GM23338 (cell line): ENCODE data around the gene EML1. TPM values are rescaled to one million over a fixed set of nuclear protein-coding genes. Genes with fewer than 3 reads are reported as not detected.

Experiments
- ATAC-seq: fragments of 200-7000 bp; cut with Tn5 transposase; 3 replicates; pipeline ENCODE4 v1.9.1; 2020
- DNase-seq: peaks from one replicate; pipeline ENCODE4 v3.0.0-alpha.2; 2015; ENCODE audit warnings: low spot score
- H2AFZ ChIP-seq: fragments of 200-600 bp; sonication (generic); 2 replicates; pipeline ENCODE4 v1.8.0; 2016; ENCODE audit warnings: antibody characterized with exemption, mild to moderate bottlenecking, moderate library complexity
- H3F3A ChIP-seq: fragments of 200-600 bp; sonication (generic); replicated peaks from 2 replicates; pipeline ENCODE4 v1.8.0; 2017; ENCODE audit warnings: antibody characterized with exemption, mixed run types, low read depth
- H3K27ac ChIP-seq: fragments of 200-600 bp; sonication (generic); 2 replicates; pipeline ENCODE4 v1.6.1; 2016; ENCODE audit warnings: low read depth
- H3K27me3 ChIP-seq: fragments of 200-600 bp; sonication (generic); 2 replicates; pipeline ENCODE4 v1.8.0; 2016; ENCODE audit warnings: mild to moderate bottlenecking, mixed run types, moderate library complexity; ENCODE audit not compliant: insufficient read depth
- H3K36me3 ChIP-seq: fragments of 200-600 bp; sonication (generic); 2 replicates; pipeline ENCODE4 v1.8.0; 2016; ENCODE audit warnings: mild to moderate bottlenecking; ENCODE audit not compliant: insufficient read depth
- H3K4me1 ChIP-seq: fragments of 200-600 bp; sonication (generic); 2 replicates; pipeline ENCODE4 v1.8.0; 2016; ENCODE audit warnings: mild to moderate bottlenecking, moderate library complexity; ENCODE audit not compliant: insufficient read depth
- H3K4me2 ChIP-seq: fragments of 200-600 bp; sonication (generic); 2 replicates; pipeline ENCODE4 v1.7.1; 2017; ENCODE audit warnings: mixed run types
- H3K4me3 ChIP-seq: fragments of 200-600 bp; sonication (generic); 2 replicates; pipeline ENCODE4 v1.6.1; 2016; ENCODE audit warnings: mixed run types
- H3K79me2 ChIP-seq: fragments of 200-600 bp; sonication (generic); replicated peaks from 2 replicates; pipeline ENCODE4 v1.8.0; 2017; ENCODE audit warnings: mild to moderate bottlenecking; ENCODE audit not compliant: insufficient read depth
- H3K9me2 ChIP-seq: fragments of 200-600 bp; sonication (generic); 2 replicates; pipeline ENCODE4 v1.8.0; 2017; ENCODE audit not compliant: insufficient read depth
- H4K20me1 ChIP-seq: fragments of 200-600 bp; sonication (generic); replicated peaks from 2 replicates; pipeline ENCODE4 v1.8.0; 2017; ENCODE audit warnings: mild to moderate bottlenecking; ENCODE audit not compliant: insufficient read depth
- H3K27ac Mint-ChIP-seq: 2 replicates; pipeline ENCODE4 v1.8.0; 2020; ENCODE audit warnings: inconsistent platforms, mild to moderate bottlenecking, moderate library complexity, mixed read lengths
- H3K27me3 Mint-ChIP-seq: 3 replicates; pipeline ENCODE4 v1.8.0; 2022; ENCODE audit warnings: low read depth, mild to moderate bottlenecking, moderate library complexity, mixed read lengths, inconsistent platforms; ENCODE audit not compliant: insufficient read depth, poor library complexity
- H3K36me3 Mint-ChIP-seq: 3 replicates; pipeline ENCODE4 v1.8.0; 2021; ENCODE audit warnings: low read depth, mild to moderate bottlenecking, inconsistent platforms, moderate library complexity, mixed read lengths
- H3K4me1 Mint-ChIP-seq: 3 replicates; pipeline ENCODE4 v1.8.0; 2020; ENCODE audit warnings: mild to moderate bottlenecking, inconsistent platforms, mixed read lengths
- H3K4me3 Mint-ChIP-seq: 3 replicates; pipeline ENCODE4 v1.8.0; 2021; ENCODE audit warnings: moderate library complexity, mild to moderate bottlenecking, inconsistent platforms, mixed read lengths
- H3K9me3 Mint-ChIP-seq: 3 replicates; pipeline ENCODE4 v1.8.0; 2020; ENCODE audit warnings: moderate library complexity, mild to moderate bottlenecking, inconsistent platforms, mixed read lengths
- CREB1 ChIP-seq: fragments of 250-450 bp; sonication (Bioruptor Pico); IDR thresholded peaks from 2 replicates; pipeline ENCODE4 v1.5.0; 2020; ENCODE audit warnings: low read depth, mild to moderate bottlenecking, moderate library complexity
- NANOG ChIP-seq: IDR thresholded peaks from 2 replicates; pipeline ENCODE4 v1.6.1; 2016; ENCODE audit warnings: antibody characterized with exemption, borderline replicate concordance
- STAT1 ChIP-seq: IDR thresholded peaks from one replicate; pipeline ENCODE4 v1.6.1; 2016; ENCODE audit warnings: antibody characterized with exemption; ENCODE audit not compliant: unreplicated experiment
- ZNF114 ChIP-seq: fragments of 250-450 bp; sonication (Bioruptor Pico); IDR thresholded peaks from 2 replicates; pipeline ENCODE4 v1.5.0; 2020; ENCODE audit warnings: mild to moderate bottlenecking, moderate library complexity
- ZNF462 ChIP-seq: fragments of 250-450 bp; sonication (Bioruptor Pico); IDR thresholded peaks from 2 replicates; pipeline ENCODE4 v1.5.0; 2020; ENCODE audit warnings: mild to moderate bottlenecking, moderate library complexity
- polyA plus RNA-seq: library from polyadenylated mRNA; unstranded; fragments of >200 nt; fragmentation: Nextera tagmentation; extraction: Ambion mirVana; gene quantifications from 2 replicates; pipeline ENCODE4 v1.2.1, GENCODE V29; 2016
- total RNA-seq: library from RNA; depleted of rRNA; stranded (reverse); fragments of >200 nt; shearing (Covaris generic); gene quantifications from 2 replicates; pipeline ENCODE4 v1.2.3, GENCODE V29; 2014

The EML1 gene
- total and polyA plus RNA-seq, 2 experiments from 2014 or later = 7.0 to 18.1 TPM

GRCh38 chr14:99860219-99860618, 67.0 kb downstream of the EML1 start (continued):
- no peak for TF ChIP-seq CREB1 (CRISPR knock-in tag)

- H3K4me2 ChIP-seq = no peak overlapping the region
- H3K4me1 ChIP-seq = no peaks in the 10 kb centered on the region
- no peak overlapping the region for H3K4me3 ChIP-seq
- no peaks in the 10 kb centered on the region; the same call in 1 of the 2 replicates for H3K36me3 ChIP-seq
- Mint-ChIP-seq H3K4me1 (peaks cover 10% of the 10 kb centered on the region), H3K9me3 (no peaks in the 10 kb centered on the region), H3K27ac (no peak overlapping the region), H3K27me3 (peaks cover 3% of the 10 kb centered on the region), H3K4me3 (no peak overlapping the region), H3K36me3 (peaks cover 7% of the 10 kb centered on the region; the same call in 2 of the 3 replicates)
- H3K79me2 ChIP-seq = no peaks in the 10 kb centered on the region
- TF ChIP-seq STAT1 (no peak), CREB1 (CRISPR knock-in tag) (no peak), ZNF114 (CRISPR knock-in tag) (no peak), ZNF462 (CRISPR knock-in tag) (no peak)
- H3K9me2 ChIP-seq = no peaks in the 10 kb centered on the region
- no peaks in the 10 kb centered on the region for H4K20me1 ChIP-seq
- no peak overlapping the region for H2AFZ ChIP-seq
- ATAC-seq (no peak), DNase-seq (no peak)
- no peaks in the 10 kb centered on the region for H3K27me3 ChIP-seq
- no peaks in the 10 kb centered on the region for H3F3A ChIP-seq
- H3K27ac ChIP-seq = no peak overlapping the region
Measured at GRCh38 chr14:99862136-99862535, 68.9 kb downstream of the EML1 start.

GRCh38 chr14:99863059-99863458, 69.8 kb downstream of the EML1 start:
- Histone ChIP-seq H3K4me2 (no peak overlapping the region), H2AFZ (no peak overlapping the region), H3F3A (no peaks in the 10 kb centered on the region), H3K27ac (no peak overlapping the region), H4K20me1 (no peaks in the 10 kb centered on the region), H3K36me3 (no peaks in the 10 kb centered on the region; the same call in 1 of the 2 replicates), H3K4me1 (no peaks in the 10 kb centered on the region), H3K9me2 (no peaks in the 10 kb centered on the region), H3K27me3 (no peaks in the 10 kb centered on the region), H3K4me3 (no peak overlapping the region), H3K79me2 (no peaks in the 10 kb centered on the region)
- H3K4me1 Mint-ChIP-seq = peaks cover 10% of the 10 kb centered on the region
- DNase-seq (no peak), ATAC-seq (no peak)
- no peak overlapping the region for H3K4me3 Mint-ChIP-seq
- H3K27ac Mint-ChIP-seq = no peak overlapping the region
- peaks cover 7% of the 10 kb centered on the region; the same call in 2 of the 3 replicates for H3K36me3 Mint-ChIP-seq
- peaks cover 4% of the 10 kb centered on the region for H3K27me3 Mint-ChIP-seq
- no peaks in the 10 kb centered on the region for H3K9me3 Mint-ChIP-seq
- TF ChIP-seq NANOG = no peak
- TF ChIP-seq CREB1 (CRISPR knock-in tag) = no peak
